Hematopoietic multipotent progenitor cell treated with erythropoietin and hydrocortisone succinate and interleukin-3 and kit ligand, for 15 days (in vitro differentiated cells): ENCODE measurements around the gene PRDM1.
A peak's percentile ranks its signal among the peaks of the same experiment; 100 is the strongest.

ENCODE experiments used
- DNase-seq: peaks from one replicate; pipeline ENCODE4 v3.0.0-alpha.2; 2015; ENCODE audit warnings: low spot score

The PRDM1 gene

DNA sequence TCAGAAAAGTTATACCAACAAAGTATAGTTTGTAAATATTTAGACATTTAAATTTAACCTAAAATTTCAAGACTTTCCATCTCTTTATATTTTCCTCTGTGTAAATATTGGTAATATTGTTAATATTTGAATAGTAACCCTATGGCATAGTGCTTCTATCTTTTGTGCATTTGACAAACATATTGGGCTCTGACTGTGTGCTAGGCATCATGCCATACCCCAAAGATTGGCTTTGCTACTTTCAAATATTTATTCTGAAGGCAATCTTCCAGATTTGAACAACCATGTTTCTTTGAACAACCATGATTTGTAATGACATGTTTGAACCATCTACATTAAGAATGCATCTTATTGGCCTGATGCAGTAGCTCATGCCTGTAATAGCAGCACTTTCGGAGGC is 15.5 kb upstream of the PRDM1 start:
- DNase-seq, result no peak

DNA sequence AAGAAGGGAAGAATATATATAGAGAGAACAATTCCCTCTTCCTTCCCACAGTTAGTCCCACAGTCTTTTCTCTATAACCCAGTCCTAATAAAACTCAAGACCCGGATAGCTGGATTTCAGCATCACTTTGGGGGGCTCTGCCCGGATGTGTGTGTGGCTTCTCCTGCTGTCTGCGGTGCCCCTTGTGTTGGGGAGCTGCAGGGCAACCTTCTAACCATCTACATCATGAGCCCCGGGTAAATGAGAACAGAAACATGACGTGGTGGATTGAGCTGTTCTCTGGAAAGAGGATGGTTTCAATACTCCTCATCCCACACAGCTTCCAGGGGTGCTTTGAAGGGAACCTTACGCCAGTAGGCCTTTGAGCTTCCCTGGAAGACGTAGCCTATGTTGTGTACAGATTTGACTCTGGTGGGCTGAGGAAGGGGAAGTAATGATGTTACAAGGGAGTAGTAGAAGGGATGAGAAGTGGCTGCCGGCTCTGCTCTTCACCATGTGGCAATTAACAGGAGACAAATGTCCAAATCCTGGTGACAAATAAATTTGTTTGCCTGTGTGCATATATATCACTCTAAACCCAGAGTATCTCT is 13.5 kb upstream of the PRDM1 start:
- DNase-seq, result no peak

DNA sequence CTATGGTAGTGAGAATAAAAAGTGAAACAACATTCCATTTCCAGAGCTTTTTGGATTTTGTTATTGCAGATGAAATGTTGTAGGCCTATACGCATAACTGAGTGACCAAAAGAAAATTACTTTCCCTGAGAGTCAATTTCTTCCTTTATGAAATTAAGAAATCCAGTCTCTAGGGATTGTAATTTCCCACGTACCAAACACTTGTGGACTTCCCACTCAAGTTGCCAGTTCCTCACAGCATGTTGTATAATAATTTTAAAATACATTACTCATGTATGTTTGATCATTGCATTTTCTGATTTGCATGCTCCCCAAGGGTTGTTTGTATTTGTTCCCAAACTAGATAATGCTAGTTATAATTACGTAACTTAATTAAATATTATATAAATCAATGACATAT is 12.0 kb upstream of the PRDM1 start:
- DNase-seq, result no peak

DNA sequence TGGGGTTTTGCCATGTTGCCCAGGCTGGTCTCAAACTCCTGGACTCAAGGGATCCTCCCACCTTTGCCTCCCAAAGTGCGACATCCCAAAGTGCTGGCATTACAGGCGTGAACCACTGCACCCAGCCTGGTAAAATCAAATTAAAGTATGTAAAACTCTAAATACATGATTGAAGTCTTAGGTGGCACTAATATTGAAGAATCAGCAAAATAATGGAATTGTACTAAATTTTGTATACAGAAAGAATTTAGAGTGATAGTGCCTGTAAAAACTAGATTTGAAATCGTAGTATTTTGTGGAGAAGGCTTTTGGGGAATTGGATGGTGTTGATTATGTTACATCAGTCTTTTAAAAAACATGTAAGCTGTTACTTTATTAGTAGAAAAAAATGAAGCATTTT is 10.0 kb upstream of the PRDM1 start:
- DNase-seq, result no peak

DNA sequence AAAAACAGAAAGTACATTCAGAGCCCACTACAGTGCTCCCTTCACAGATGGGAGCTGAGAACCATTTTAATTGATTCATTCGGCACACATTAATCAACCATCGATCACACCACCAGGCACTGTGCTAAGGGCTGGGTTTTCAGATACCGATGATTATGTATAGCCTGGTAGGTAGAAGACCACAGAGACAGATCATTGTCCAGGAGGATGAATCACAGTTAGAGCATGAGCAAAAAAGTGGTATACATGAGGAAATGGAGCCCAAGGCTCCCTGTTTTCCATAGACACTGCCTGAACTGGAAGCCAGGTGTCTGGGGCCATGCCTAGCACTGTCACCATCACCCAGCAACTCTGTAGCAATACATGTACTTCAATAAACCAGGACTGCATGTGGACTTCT is 9.0 kb upstream of the PRDM1 start:
- DNase-seq, result no peak

DNA sequence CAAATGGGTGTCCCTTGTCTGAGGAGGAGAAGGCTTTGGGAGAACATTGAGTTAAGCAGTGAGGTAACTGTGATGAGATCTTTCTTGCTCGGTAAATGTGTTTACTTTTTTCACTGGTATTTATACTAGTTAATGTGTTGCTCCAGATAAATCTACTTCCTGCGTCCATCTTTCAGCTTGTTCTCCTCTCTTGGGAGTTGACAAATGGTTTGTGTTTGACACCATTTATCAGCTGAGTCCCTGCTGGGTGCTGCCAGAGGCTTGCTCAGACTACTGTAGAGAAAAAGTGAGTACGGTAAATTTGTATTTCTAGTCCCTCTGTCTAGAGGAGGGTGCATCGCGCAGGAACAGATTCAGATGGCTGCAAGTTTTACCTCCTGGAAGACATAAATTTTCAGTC is 8.3 kb upstream of the PRDM1 start:
- DNase-seq, result no peak

DNA sequence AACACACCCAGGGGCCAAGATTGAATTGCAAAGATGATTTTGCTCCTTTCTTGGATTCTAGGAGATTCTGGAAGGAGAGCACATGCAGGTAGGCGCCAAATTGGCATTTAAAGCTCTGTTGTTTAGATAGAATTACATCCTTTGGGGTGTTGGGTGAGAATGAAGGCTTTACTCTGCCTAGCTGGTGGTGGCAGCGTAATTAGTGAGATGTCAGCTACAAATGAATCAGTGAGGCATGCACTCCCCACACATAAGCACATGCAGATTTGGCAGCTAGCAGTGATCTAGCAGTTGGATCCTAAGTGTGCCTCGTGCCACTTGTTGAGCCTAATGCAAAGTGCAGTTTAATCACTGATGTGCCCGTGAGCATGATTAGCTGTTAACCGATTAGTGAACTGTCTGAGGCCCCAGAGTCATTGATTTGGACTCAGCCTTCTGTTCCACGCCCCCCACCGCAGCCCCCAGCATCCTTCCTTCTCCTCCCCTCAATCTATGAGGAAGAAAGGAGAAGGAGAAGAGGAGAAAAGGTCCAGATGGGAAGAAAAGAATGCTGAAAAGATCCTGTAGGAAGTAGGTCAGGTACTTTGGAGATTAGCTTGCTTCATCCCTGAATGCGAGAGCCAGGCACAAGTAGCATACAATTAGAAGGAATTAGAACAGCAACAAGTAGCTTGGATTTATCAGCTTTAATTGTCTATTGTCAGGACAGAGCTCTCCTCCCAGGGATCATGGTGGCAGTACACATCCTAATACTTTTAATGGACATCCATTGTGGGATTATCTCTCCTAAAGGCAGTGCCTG is 6.0 kb upstream of the PRDM1 start:
- DNase-seq, result no peak

DNA sequence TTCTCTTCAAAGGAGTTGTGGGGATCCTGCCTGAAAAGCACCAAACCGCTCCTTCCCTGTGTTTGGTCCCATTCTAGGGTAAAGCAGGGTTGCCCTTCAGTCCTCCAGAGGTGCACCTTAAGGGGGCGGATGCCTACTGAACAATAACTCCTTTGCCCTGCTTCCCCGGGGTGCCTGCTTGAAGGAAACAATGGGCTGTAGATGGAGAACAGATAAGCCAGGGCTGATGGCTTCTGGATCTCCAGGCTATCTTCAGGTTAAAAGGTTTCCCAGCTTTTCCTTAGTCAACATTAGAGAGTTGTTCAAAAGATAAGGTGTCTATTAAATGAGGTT is 5.4 kb upstream of the PRDM1 start:
- DNase-seq, result no peak

DNA sequence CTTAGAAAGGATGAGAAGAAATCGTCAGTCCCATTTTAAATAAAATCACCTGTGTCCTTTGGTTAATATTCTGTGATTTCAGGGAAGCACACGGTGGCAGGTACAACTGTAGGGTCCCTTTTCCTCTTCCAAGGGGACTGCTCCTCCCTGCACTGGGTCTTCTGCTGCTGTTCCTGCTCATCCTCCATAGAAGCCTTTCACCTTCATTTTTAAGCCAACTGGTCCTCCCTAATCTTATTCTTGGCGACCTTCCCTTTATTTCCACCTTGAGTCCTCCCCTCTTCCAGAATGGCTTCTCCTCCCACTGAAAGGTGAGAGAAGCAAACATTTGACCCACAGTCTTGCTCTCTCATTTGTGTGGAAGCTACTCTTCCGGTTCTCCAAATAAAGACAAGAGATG is 4.4 kb upstream of the PRDM1 start:
- DNase-seq, result no peak

DNA sequence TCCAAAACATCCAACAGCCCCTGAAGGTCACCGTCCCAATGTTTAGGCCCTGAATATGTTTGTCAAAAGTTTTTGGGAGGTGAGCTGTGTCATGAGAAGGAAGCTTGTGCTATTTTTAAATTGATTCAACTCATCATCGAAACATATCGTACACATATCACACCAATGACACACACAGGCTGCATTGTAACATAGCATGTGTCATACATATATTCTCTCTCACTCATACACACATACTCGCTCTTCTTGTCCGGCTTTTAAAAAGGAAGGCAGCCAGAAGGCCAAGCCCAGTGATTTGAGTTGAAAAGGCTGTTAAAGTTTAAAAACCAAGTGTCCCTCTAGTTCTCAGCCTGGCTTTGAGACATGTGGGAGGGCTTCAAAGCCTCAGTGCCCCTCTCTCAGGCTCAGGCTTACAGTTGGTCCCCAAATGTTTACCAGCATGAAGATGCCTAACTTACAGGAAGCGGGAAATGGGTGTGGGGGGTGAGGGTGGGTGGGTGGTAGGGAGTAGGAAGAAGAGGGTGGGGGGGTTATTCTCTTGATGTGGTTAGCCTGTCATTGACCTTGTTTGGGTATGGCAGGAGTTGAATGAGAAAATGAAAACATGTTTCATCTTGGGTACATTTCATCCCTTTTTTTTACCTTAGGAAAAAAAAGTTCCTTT is 3.3 kb upstream of the PRDM1 start:
- DNase-seq, result no peak

DNA sequence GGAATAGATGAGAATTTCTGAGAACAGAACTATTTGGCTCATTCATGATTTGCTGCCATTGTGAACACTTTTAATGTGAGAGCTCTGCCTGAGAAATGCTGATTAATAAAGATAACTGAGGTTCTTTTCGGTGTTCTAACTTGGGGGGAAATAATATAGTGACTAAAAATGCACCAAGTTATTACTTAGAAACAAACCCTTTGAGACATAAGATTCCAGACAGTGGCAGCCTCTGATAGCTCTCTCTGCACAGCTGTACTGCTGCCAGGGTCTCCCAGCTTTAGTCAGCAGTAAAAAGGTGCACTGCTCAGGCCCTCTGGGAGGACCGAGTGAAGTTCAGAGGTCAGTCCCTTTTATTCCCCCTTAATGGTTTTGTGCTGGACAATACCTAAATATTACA is 2.5 kb upstream of the PRDM1 start:
- DNase-seq, result no peak

DNA sequence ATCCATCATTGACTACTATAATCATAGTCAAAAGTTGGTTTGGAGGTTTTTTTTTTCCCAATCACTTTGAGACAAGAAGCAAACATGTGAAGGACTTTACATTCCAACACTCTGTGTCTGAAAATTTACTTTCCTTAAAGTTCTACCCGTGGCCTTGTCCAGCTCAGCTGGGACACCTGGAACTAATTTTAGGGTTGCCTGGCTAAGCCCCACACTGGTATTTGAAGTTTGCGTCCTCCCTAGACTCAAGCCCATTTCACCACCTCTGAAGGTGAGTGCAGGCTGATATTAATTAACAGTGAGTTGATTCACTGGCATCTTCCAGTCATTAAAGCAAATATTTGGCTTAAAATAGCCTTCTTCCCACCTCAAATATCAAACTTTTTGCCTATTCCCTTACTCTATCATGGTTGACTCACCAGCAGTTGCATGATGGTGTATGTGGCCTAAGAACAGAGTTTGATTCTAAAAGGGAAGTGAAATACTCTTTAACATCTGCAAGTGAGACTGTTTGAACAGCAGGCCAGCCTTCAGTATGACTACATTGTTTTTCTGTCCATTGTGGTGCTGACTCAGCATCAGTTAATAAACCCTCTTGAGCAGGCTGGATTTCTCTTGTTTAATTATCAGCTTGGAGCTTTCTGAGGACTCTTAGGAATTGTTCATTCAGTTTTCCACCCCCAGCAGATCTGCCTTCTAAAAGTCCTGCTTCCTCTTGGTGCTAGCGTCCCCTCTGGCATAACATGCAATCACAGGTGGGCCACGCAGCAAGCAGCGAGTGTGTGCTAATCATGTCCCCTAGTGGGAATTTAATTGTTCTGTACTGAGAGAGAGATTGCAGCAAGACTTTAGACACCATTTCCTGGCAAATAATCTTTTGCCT is 1.8 kb upstream of the PRDM1 start:
- no peak for DNase-seq

DNA sequence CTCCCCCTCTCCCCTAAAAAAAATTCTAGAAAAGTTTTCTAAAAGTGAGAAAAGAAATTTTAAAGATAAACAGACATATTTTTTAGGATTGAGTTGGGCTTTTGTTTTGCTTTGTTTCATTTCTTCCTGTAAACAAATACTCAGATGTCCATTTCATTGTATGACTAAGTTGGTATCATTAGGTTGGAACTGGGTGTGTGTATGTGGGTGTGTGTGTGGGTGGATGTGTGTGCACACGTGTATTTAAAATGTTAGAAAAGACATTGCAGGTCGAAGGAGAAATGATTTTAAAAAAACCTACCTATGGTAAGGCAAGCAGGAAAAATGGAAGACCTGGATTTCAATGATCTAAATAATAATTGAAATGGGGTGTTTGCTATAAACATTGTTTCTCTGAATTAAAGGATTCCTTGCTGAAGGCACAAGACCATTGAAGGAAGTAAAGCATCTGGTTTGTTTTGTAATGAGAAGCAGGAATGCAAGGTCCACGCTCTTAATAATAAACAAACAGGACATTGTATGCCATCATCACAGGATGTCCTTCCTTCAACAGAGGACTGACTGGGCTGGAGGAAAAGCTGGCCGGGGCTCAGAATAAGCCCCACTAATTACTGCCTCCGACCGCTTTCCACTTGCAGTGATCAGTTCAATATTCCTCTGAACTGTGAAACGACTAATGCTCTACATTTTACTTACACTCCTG is 996 bp upstream of the PRDM1 start:
- no peak for DNase-seq

DNA sequence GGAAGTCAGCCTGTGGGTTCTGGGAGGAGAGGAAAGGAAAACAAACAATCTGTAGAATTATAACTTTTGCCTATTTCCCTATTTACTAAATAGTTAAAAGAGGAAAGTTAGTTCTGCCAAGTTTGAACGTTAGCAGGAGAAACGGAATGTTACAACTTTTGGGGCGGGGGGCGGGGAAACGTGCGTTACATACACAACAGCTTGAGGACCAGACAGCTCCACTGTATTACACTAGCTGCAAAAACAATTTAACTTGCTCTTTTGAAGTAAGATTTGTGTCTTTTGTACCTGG is 498 bp upstream of the PRDM1 start:
- no peak for DNase-seq

DNA sequence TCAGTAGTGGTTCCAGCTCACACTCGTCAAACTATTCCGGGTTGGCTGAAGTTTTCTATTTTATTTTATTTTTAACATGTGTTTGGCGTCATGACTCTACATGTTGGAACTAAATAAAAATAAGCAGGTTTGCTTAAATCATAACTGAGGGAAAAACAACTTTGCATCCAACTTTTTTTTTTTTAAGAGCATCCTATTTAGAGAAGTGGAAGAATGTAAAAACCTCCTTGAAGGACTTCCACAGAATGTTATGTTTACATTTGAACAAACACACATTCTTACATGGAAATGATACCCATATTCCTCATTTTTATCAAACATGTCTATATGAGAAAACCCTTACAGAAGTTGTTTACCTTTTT is 659 bp downstream of the PRDM1 start:
- DNase-seq, result no peak

DNA sequence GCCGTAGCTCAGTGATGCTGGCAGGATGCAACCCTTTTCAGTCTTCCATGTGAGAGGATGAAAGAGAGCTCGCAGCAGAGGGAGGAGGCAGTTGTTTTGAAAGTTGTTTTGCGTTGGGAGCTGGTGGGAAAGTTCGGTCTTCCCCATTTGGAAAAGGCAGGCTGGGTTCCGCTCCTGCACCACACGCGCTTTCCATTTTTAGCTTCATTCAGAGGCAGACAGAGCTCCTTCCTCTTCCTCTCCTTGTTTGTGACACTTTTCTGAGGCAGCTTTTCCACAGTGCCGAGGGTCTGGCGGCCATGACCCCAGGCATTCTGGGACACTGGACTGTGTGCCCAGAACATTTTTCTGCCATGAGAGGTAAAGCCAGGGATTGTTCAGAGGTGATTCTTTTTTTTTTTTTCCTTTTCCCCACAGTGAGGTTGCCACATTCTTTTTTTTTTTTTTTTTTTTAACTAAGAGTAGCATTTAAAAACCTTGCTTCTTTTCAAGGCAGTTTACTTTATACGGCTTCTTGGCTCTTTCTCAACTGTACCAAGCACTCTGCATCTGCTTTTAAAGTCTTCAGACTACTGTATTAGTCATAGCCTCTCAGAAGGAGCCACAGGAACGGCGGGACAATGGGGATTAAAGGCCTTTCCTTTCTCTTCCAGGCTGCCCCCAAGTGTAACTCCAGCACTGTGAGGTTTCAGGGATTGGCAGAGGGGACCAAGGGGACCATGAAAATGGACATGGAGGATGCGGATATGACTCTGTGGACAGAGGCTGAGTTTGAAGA is 1.6 kb downstream of the PRDM1 start:
- no peak for DNase-seq

DNA sequence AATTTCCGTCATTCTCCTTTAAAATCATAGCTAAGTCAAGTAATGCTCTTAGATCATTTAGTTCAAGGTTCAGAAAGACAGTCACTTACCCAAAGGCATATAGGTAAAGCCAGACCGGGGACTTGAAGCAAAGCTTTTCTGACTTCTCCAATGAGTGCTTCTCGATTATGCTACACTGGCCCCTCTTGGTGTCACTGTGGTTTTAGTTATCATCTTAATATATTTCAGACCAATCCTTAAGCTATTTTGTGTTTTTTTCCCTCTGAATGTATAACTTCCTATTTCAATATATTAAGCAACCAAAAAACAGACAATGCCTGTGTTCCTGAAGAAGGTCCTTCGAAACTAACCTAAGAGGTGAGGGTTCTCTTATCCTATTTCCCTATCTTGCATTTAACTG is 3.9 kb downstream of the PRDM1 start:
- DNase-seq, result peak; percentile 14

DNA sequence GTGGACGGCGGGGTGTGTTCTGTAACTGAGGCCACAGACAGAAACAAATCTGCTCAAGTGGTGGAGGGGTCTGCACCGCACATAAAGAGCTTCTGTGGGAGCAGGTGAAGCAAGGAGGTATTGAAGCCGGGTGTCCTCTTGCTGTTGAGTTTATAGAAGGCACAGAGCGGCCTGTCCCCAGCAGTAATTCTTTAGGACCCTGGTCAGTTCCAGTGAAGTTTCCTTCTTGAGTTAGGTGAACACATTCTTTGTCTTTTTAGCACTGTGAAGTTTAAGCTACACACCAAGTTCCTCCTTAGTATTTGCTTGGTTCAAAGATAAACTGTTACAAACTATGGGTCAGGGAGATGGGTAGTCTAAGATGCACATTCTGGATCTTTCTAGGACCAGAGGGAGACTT is 6.1 kb downstream of the PRDM1 start:
- no peak for DNase-seq

DNA sequence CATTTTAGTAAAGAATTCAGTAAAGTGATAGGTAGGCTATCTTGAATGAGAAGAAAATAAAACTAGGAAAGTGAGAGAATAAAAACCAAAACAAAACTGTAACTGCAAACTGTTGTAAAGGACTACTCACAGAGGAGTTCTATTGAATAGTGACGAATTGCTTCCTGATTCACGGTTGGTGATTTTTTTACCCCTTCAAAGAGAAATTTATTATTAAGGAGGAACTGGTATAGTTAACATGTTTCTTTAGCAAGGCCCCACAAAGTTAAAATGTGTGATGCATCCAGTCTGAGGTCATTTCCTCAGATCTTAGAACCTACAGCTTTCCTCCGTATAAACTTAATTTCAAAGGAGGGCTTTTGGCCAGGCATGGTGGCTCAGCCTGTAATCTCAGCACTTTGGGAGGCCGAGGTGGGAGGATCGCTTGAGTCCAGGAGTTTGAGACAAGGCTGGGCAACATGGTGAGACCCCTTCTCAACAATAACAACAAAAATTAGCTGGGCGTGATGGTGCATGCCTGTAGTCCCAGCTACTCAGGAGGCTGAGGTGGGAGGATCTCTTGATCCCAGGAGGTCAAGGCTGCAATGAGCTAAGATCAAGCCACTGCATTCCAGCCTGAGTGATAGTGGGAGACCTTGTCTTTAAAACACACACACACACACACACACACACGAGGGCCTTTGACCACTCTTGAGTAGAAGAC is 8.3 kb downstream of the PRDM1 start:
- DNase-seq, result no peak

DNA sequence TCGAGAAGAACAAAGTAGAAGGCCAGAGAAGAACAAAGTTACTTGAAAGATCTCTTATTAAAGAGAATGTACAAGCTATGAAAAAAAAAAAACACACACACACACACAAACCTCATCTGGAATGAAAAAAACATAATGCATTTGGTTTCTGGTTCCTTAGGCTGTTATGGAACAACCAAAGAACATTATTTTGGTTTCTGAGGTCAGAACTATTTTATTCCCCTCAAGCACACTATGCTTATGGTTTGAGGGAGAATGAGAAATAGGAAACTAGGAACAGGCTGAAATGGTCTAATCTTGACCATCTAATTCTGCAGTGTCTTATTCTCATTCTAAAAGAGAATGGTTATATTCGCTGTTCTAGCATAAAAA is 8.8 kb downstream of the PRDM1 start:
- no peak for DNase-seq
